ENCODE results near the gene GRIA3. TPM values are rescaled to one million over a fixed set of nuclear protein-coding genes. Genes with fewer than 3 reads are reported as not detected.

GRIA3 gene
- total and polyA plus RNA-seq, 10 of the 15 experiments (the other 5 are each of a cell fraction or from before 2014, with no cell fraction given): 0.45 to 4.3 (median 2.2) TPM

- TF ChIP-seq CBX3 (IDR thresholded peaks at IDR 0.05; ENCODE audit: borderline replicate concordance, low read depth) (no peak), JUND (IDR thresholded peaks at IDR 0.05; ENCODE audit: low read depth, low read length) (no peak)
- FAIRE-seq: no peak
- H3K4me1 ChIP-seq (ENCODE audit: control insufficient read depth, insufficient read depth, low read length): no peaks in the 10 kb centered on the region
- no peak overlapping the region for H3K4me2 ChIP-seq (ENCODE audit: control insufficient read depth, insufficient read depth)
- no peak overlapping the region for H2AFZ ChIP-seq (ENCODE audit: control insufficient read depth, low read depth, low read length)
- no peak overlapping the region for H3K27ac ChIP-seq (ENCODE audit: control insufficient read depth, insufficient read depth)
- no peak for ATAC-seq
- H3K27me3 ChIP-seq (replicated peaks in 1 of 2; ENCODE audit: control insufficient read depth in 2 of 2, insufficient read depth in 2 of 2, low read length in 1 of 2): no peaks in the 10 kb centered on the region
- H3K9ac ChIP-seq (ENCODE audit: control insufficient read depth, insufficient read depth, low read length): no peak overlapping the region
- no peaks in the 10 kb centered on the region for H3K36me3 ChIP-seq (ENCODE audit: control insufficient read depth in 2 of 2, insufficient read depth in 2 of 2, low read length in 1 of 2)
- H3K4me3 ChIP-seq: no peak overlapping the region
- ChIA-PET POLR2A (no interaction called here), SMC1A (ENCODE audit: uncharacterized antibody, unreplicated experiment) (interaction anchor here (1.1 to 1.6 kb wide), 2 partner anchors 11 to 154 kb away, joined by 3 to 4 read pairs; no protein-coding TSS in a partner anchor), CTCF (interaction anchor here (1.1 to 1.5 kb wide), 2 partner anchors 9 to 236 kb away, joined by 3 to 5 read pairs; no protein-coding TSS in a partner anchor), RAD21 (ENCODE audit: unreplicated experiment) (interaction anchor here (1.1 kb wide), 1 partner anchor 173 kb away, joined by 3 read pairs; no protein-coding TSS in a partner anchor)
- WGBS (ENCODE audit: insufficient coverage, insufficient replicate concordance, low lambda C conversion rate, missing lambda C conversion rate): 56% methylated on average over 3 of the region's 3 CpGs
- no peaks in the 10 kb centered on the region for H3K79me2 ChIP-seq (ENCODE audit: control insufficient read depth, insufficient read depth, low read length)
- intact Hi-C loops (cut with micrococcal nuclease; ENCODE audit: unreplicated experiment) (no loop called here), in situ Hi-C loops (cut with MboI) (loop anchor here (10.0 kb wide), 1 partner anchor 238 kb away; no protein-coding TSS in a partner anchor)
- no TSS peak for BruUV-seq (replicated peaks)
- no peaks in the 10 kb centered on the region for H4K20me1 ChIP-seq (ENCODE audit: control insufficient read depth, insufficient read depth)
- no peak for DNase-seq (ENCODE audit: low read depth, low spot score)
- H3K9me3 ChIP-seq (replicated peaks; ENCODE audit: control insufficient read depth, insufficient read depth, low read length): no peaks in the 10 kb centered on the region
These were observed 2.7 kb downstream of the GRIA3 start for GRCh38 chrX:123186801-123187200.

DNA sequence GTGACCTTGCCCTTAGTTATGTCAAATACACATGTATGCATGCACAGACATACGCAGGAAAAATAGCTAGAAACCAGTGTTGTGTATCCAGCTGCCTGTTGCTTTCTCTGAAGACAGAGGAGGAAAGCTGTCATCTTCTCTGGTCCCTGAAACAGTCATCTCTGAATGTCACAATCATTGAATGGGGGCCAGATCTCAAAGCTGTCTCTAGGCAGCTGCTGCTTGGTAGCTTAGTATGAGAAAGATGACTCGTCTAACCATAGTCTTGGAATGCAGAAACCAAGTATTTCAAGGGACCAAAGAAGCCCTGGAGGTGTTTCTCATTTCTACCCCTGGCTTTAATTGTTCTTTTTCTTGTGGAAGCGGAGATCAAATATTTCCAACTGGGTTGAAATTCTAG is 4.0 kb downstream of the GRIA3 start:
- 17% methylated on average over 3 of the region's 3 CpGs for WGBS (ENCODE audit: insufficient coverage, insufficient replicate concordance, low lambda C conversion rate, missing lambda C conversion rate)
- no peak overlapping the region for H2AFZ ChIP-seq (ENCODE audit: control insufficient read depth, low read depth, low read length)
- no peak overlapping the region for H3K27ac ChIP-seq (ENCODE audit: control insufficient read depth, insufficient read depth)
- H3K27me3 ChIP-seq (replicated peaks in 1 of 2; ENCODE audit: control insufficient read depth in 2 of 2, insufficient read depth in 2 of 2, low read length in 1 of 2): no peaks in the 10 kb centered on the region
- H3K4me3 ChIP-seq: no peak overlapping the region
- H3K79me2 ChIP-seq (ENCODE audit: control insufficient read depth, insufficient read depth, low read length): no peaks in the 10 kb centered on the region
- H3K4me2 ChIP-seq (ENCODE audit: control insufficient read depth, insufficient read depth): no peak overlapping the region
- no peaks in the 10 kb centered on the region for H3K4me1 ChIP-seq (ENCODE audit: control insufficient read depth, insufficient read depth, low read length)
- H3K9me3 ChIP-seq (replicated peaks; ENCODE audit: control insufficient read depth, insufficient read depth, low read length): no peaks in the 10 kb centered on the region
- intact Hi-C loops (cut with micrococcal nuclease; ENCODE audit: unreplicated experiment) (no loop called here), in situ Hi-C loops (cut with MboI) (loop anchor here (10.0 kb wide), 1 partner anchor 237 kb away; no protein-coding TSS in a partner anchor)
- ATAC-seq (no peak), FAIRE-seq (no peak), DNase-seq (ENCODE audit: low read depth, low spot score) (no peak)
- SMC1A ChIA-PET (ENCODE audit: uncharacterized antibody, unreplicated experiment): interaction anchor here (1.2 kb wide), 1 partner anchor 12 kb away, joined by 6 read pairs; no protein-coding TSS in a partner anchor
- CTCF ChIA-PET: interaction anchor here (0.8 kb wide), 1 partner anchor 14 kb away, joined by 3 read pairs; no protein-coding TSS in a partner anchor
- RAD21 ChIA-PET (ENCODE audit: unreplicated experiment): interaction anchor here (1.6 kb wide), 1 partner anchor 14 kb away, joined by 4 read pairs; no protein-coding TSS in a partner anchor
- no peaks in the 10 kb centered on the region for H4K20me1 ChIP-seq (ENCODE audit: control insufficient read depth, insufficient read depth)
- POLR2A ChIA-PET: no interaction called here
- H3K9ac ChIP-seq (ENCODE audit: control insufficient read depth, insufficient read depth, low read length): no peak overlapping the region
- BruUV-seq (replicated peaks): no TSS peak
- H3K36me3 ChIP-seq (ENCODE audit: control insufficient read depth in 2 of 2, insufficient read depth in 2 of 2, low read length in 1 of 2): no peaks in the 10 kb centered on the region
- TF ChIP-seq ZNF207 (IDR thresholded peaks at IDR 0.05; ENCODE audit: borderline replicate concordance) (no peak), RFX5 (IDR thresholded peaks at IDR 0.05; ENCODE audit: low read depth, low read length) (no peak), HCFC1 (IDR thresholded peaks at IDR 0.05; ENCODE audit: low read length) (no peak), TCF12 (IDR thresholded peaks at IDR 0.05; ENCODE audit: low read depth, low read length) (no peak), SUPT20H (IDR thresholded peaks at IDR 0.05; ENCODE audit: borderline replicate concordance, control insufficient read depth, low read depth, low read length) (no peak), ZBTB40 (IDR thresholded peaks at IDR 0.05; ENCODE audit: borderline replicate concordance) (no peak), KDM1A (IDR thresholded peaks at IDR 0.05; ENCODE audit: borderline replicate concordance) (no peak), IKZF1 (conservative IDR thresholded peaks at IDR 0.05) (no peak), ETV6 (conservative IDR thresholded peaks at IDR 0.05 in 1 of 2, IDR thresholded peaks at IDR 0.05 in 1 of 2; ENCODE audit: borderline replicate concordance in 1 of 2, low read depth in 1 of 2) (no peak), ZSCAN29 (IDR thresholded peaks at IDR 0.05) (no peak)
